HepG2 (cell line): ENCODE measurements around the gene PRMT6. TPM values are rescaled to one million over a fixed set of nuclear protein-coding genes. Genes with fewer than 3 reads are reported as not detected.
"Not testable (repeated sequence)": the region's sequence is repeated elsewhere in the genome, so short reads cannot be mapped to it uniquely, and the experiment has no call there.

Experiments
- ATAC-seq: fragments of 200-7000 bp; cut with Tn5 transposase; 3 replicates; pipeline ENCODE4 v1.9.1; 2020; ENCODE audit warnings: mild to moderate bottlenecking, moderate library complexity
- BruUV-seq: library from RNA; stranded (reverse); fragments of 400-500 nt; replicated peaks from 2 replicates; lab custom pipeline; 2021; lab: Mats Ljungman, UMichigan
- CTCF ChIA-PET: fragments of 300-600 bp; formaldehyde crosslinking; extraction: SDS; loops from one replicate; lab custom pipeline; 2021; ENCODE audit warnings: low total read pairs, inconsistent platforms, low intra/inter-chr PET ratio; lab: Yijun Ruan, JAX
- POLR2A ChIA-PET: fragments of 350-600 bp; sonication (Branson Sonifier 250); formaldehyde crosslinking; loops from one replicate; lab custom pipeline; 2020; ENCODE audit warnings: antibody characterized with exemption, inconsistent platforms; lab: Yijun Ruan, JAX
- DNase-seq: peaks from one replicate; pipeline ENCODE4 v3.0.0-alpha.2; 2015; ENCODE audit warnings: low spot score
- FAIRE-seq: peaks from 3 replicates; lab custom pipeline; 2011; peaks lifted over from hg19 to GRCh38; lab: Jason Lieb, UNC
- H2AFZ ChIP-seq: one replicate; pipeline ENCODE4 v1.6.1; 2011; ENCODE audit warnings: low read length, inconsistent platforms
- H3K27ac ChIP-seq: fragments of 300-600 bp; 3 replicates; pipeline ENCODE4 v1.8.0; 2011; ENCODE audit warnings: mixed run types, mild to moderate bottlenecking, mixed read lengths, low read length, inconsistent platforms; ENCODE audit not compliant: insufficient read depth; ENCODE audit errors: extremely low read length
- H3K27me3 ChIP-seq, 2 experiments: fragments of 200-600 bp in 1 of 2; 2 replicates in 1 of 2; 3 replicates in 1 of 2; pipeline versions ENCODE4 v1.6.0 to v1.8.0; 2011; ENCODE audit warnings: low read length in 2 of 2, mild to moderate bottlenecking in 2 of 2, moderate library complexity in 2 of 2, inconsistent platforms in 1 of 2; ENCODE audit not compliant: insufficient read depth in 2 of 2, control insufficient read depth in 1 of 2
- H3K36me3 ChIP-seq, 2 experiments: fragments of 200-600 bp in 1 of 2; replicated peaks in 1 of 2; 2 replicates in 1 of 2; 3 replicates in 1 of 2; pipeline versions ENCODE4 v1.5.1 to v1.8.0; 2011; ENCODE audit warnings: low read length in 2 of 2, inconsistent platforms in 1 of 2; ENCODE audit not compliant: insufficient read depth in 2 of 2, control insufficient read depth in 1 of 2
- H3K4me1 ChIP-seq: 2 replicates; pipeline ENCODE4 v1.5.1; 2012; ENCODE audit warnings: low read length, inconsistent platforms; ENCODE audit not compliant: insufficient read depth
- H3K4me2 ChIP-seq: 2 replicates; pipeline ENCODE4 v1.6.0; 2011; ENCODE audit warnings: low read depth, low read length, inconsistent platforms
- H3K4me3 ChIP-seq, 3 experiments: fragments of 200-600 bp in 1 of 3; sonication (generic), shearing (Covaris generic) in 1 of 3; replicated peaks in 1 of 3; 2 replicates each; pipeline ENCODE4 v1.5.1; 2011 to 2016; ENCODE audit warnings: low read length in 3 of 3, inconsistent platforms in 2 of 3, low read depth in 2 of 3, mild to moderate bottlenecking in 2 of 3, control low read depth in 1 of 3, mixed read lengths in 1 of 3; ENCODE audit not compliant: insufficient read depth in 1 of 3
- H3K79me2 ChIP-seq: one replicate; pipeline ENCODE4 v1.6.1; 2011; ENCODE audit warnings: low read length, inconsistent platforms; ENCODE audit not compliant: insufficient read depth
- H3K9ac ChIP-seq: 2 replicates; pipeline ENCODE4 v1.6.0; 2011; ENCODE audit warnings: mild to moderate bottlenecking, low read depth, low read length, inconsistent platforms; ENCODE audit not compliant: insufficient read depth
- H3K9me3 ChIP-seq: 2 replicates; pipeline ENCODE4 v1.5.1; 2012; ENCODE audit warnings: mild to moderate bottlenecking, low read length
- H4K20me1 ChIP-seq: 2 replicates; pipeline ENCODE4 v1.6.0; 2011; ENCODE audit warnings: inconsistent platforms, mild to moderate bottlenecking, low read length, moderate library complexity; ENCODE audit not compliant: insufficient read depth
- ATAD3A ChIP-seq: sonication (generic); formaldehyde crosslinking; IDR thresholded peaks from 2 replicates; pipeline ENCODE4 v1.4.0; 2020; ENCODE audit warnings: missing genetic modification reagents
- CEBPB ChIP-seq: IDR thresholded peaks from 2 replicates; pipeline ENCODE4 v1.6.1; 2011; ENCODE audit warnings: low read depth, low read length, improper control_type of control experiment, borderline replicate concordance
- ISL2 ChIP-seq: sonication (generic); formaldehyde crosslinking; IDR thresholded peaks from 2 replicates; pipeline ENCODE4 v1.5.0; 2020; ENCODE audit warnings: missing genetic modification reagents
- MEF2D ChIP-seq: sonication (generic); formaldehyde crosslinking; IDR thresholded peaks from 2 replicates; pipeline ENCODE4 v1.5.1; 2020; ENCODE audit warnings: mild to moderate bottlenecking, missing genetic modification reagents
- SNRNP70 ChIP-seq: fragments of 200-400 bp; formaldehyde crosslinking; IDR thresholded peaks from 2 replicates; pipeline ENCODE4 v1.6.1; 2017; ENCODE audit warnings: mild to moderate bottlenecking, low read depth, low read length, moderate library complexity
- ZNF138 ChIP-seq: sonication (generic); formaldehyde crosslinking; IDR thresholded peaks from 2 replicates; pipeline ENCODE4 v1.5.0; 2020; ENCODE audit warnings: mild to moderate bottlenecking, low read depth, missing genetic modification reagents
- ZNF615 ChIP-seq: sonication (generic); formaldehyde crosslinking; IDR thresholded peaks from 2 replicates; pipeline ENCODE4 v1.5.0; 2020; ENCODE audit warnings: mild to moderate bottlenecking, missing genetic modification reagents, borderline replicate concordance
- WGBS: methylation state at CpG from one replicate; pipeline ENCODE4 v1.1.6; 2017; ENCODE audit warnings: low lambda C conversion rate; 5-methylcytosine and 5-hydroxymethylcytosine counted together
- in situ Hi-C: cut with HindIII; loops from 2 replicates; pipeline ENCODE4 v1.10.0; 2017; ENCODE audit warnings: low pct_unique_long_range_greater_than_20kb; ENCODE audit not compliant: extremely low pct_ligation_motif_present
- intact Hi-C: fragments of 100-400 bp; cut with micrococcal nuclease; formaldehyde crosslinking; loops from one replicate; pipeline ENCODE4 v1.10.0; 2022; ENCODE audit not compliant: unreplicated experiment
- polyA plus RNA-seq, 8 experiments: library from polyadenylated mRNA; depleted of rRNA in 3 of 8; stranded (reverse) in 7 of 8; unstranded in 1 of 8; fragments of >200 nt; fragmentation: Illumina TruSeq in 4 of 8; extraction: Trizol in 4 of 8; gene quantifications; 2 replicates each; pipeline versions ENCODE4 v1.2.1 to v1.2.3, GENCODE V29; 2011 to 2016; ENCODE audit warnings: low read depth in 4 of 8, missing spikeins in 1 of 8, mixed read lengths in 1 of 8; ENCODE audit not compliant: insufficient read depth in 1 of 8
- total RNA-seq, 5 experiments: library from RNA; depleted of rRNA; stranded (reverse); fragments of >200 nt; fragmentation: Illumina TruSeq; extraction: Trizol; gene quantifications; 2 replicates each; pipeline ENCODE4 v1.2.3, GENCODE V29; 2016; ENCODE audit warnings: low read depth in 1 of 5
- TF ChIP-seq, protein P1 (sequence below): sonication (generic); formaldehyde crosslinking; IDR thresholded peaks from 2 replicates; pipeline ENCODE4 v1.4.0; 2020; ENCODE audit warnings: mild to moderate bottlenecking, low read depth, missing genetic modification reagents

PRMT6 gene
- total and polyA plus RNA-seq, 2 of the 13 experiments (the other 11 are each of a cell fraction or from before 2014, with no cell fraction given) = 8.1 to 15.8 TPM

DNA sequence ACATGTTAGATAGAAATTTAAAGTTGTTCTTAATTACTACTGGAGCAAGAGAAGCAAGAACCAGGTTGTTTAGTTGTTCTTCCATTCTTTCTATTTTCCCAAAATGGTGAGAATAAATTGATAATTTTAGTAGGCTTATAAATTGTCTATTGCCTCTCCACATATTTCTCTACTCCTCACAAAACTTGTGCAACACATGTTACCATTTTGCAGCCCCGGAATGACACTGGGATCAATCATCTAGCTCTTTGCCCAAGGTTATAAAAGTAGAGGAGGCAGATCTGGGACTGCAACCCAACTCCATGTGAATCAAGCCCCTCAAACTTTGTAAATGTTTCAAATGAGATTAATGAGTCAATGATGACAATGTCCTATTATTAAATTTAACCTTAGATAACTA, 34.9 kb downstream of the PRMT6 start:
- Histone ChIP-seq H3K4me1 (no peaks in the 10 kb centered on the region), H3K9ac (no peak overlapping the region), H3K4me2 (no peak overlapping the region), H3K4me3 (no peak overlapping the region), H2AFZ (no peak overlapping the region), H3K27ac (no peak overlapping the region), H3K36me3 (no peaks in the 10 kb centered on the region), H4K20me1 (no peaks in the 10 kb centered on the region), H3K79me2 (no peaks in the 10 kb centered on the region), H3K27me3 (no peaks in the 10 kb centered on the region), H3K9me3 (no peaks in the 10 kb centered on the region)
- CTCF ChIA-PET = no interaction called here
- no peak for ATAC-seq
- BruUV-seq = no TSS peak
- intact Hi-C loops = no loop called here
- POLR2A ChIA-PET = no interaction called here
- TF ChIP-seq ZNF138 (no peak), CEBPB (peak; percentile 78)
- WGBS = 16% methylated on average over 1 of the region's 1 CpG
- FAIRE-seq = no peak
- in situ Hi-C loops = no loop called here
- DNase-seq = no peak

DNA sequence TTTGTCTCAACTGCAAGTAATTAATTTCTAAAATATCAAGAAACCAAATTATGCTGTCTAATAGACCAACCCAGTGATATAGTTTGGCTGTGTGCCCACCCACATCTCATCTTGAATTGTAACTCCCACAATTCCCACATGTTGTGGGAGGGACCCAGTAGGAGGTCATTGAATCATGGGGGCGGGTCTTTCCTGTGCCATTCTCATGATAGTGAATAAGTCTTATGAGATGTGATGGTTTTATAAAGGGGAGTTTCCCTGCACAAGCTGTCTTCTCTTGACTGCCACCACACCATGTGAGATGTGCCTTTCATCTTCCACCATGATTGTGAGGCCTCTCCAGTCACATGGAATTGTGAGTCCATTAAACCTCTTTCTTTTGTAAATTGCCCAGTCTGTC, 36.9 kb downstream of the PRMT6 start:
- BruUV-seq, H3K27me3 ChIP-seq: not testable (repeated sequence)
- 0% methylated on average over 1 of the region's 1 CpG for WGBS

DNA sequence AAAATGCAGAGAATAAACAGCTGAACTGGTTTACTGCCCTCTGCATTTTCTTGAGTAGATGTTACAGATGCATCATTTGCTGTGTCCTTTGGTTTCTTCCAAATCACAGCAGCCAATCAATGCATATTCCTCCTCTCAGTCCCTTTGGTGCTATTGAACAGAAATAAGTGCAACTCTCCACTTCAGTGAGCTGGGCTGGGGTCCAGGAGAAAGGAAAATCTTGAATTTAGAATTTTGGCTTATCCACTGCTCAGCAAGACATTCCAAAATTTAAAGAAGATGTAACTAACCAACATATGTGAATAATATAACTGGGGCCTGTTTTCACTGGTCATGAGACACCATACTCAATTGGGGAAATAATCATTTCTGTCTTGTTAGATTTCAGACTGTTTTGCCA, 39.2 kb downstream of the PRMT6 start:
- Histone ChIP-seq H3K9ac (no peak overlapping the region), H2AFZ (no peak overlapping the region), H3K36me3 (no peaks in the 10 kb centered on the region), H3K4me2 (no peak overlapping the region), H3K4me3 (no peak overlapping the region), H3K4me1 (no peaks in the 10 kb centered on the region), H3K27me3 (no peaks in the 10 kb centered on the region), H3K27ac (no peak overlapping the region), H4K20me1 (no peaks in the 10 kb centered on the region), H3K79me2 (no peaks in the 10 kb centered on the region), H3K9me3 (no peaks in the 10 kb centered on the region)
- intact Hi-C loops (no loop called here), in situ Hi-C loops (no loop called here)
- FAIRE-seq = no peak
- CTCF ChIA-PET = no interaction called here
- ATAC-seq = no peak
- POLR2A ChIA-PET = no interaction called here
- BruUV-seq = no TSS peak
- DNase-seq = no peak
- no peak for TF ChIP-seq ISL2 (CRISPR knock-in tag)
- no peak for TF ChIP-seq MEF2D (CRISPR knock-in tag)
- TF ChIP-seq ZNF615 (CRISPR knock-in tag) = no peak
- TF ChIP-seq SNRNP70 = no peak
- TF ChIP-seq, protein P1, sequence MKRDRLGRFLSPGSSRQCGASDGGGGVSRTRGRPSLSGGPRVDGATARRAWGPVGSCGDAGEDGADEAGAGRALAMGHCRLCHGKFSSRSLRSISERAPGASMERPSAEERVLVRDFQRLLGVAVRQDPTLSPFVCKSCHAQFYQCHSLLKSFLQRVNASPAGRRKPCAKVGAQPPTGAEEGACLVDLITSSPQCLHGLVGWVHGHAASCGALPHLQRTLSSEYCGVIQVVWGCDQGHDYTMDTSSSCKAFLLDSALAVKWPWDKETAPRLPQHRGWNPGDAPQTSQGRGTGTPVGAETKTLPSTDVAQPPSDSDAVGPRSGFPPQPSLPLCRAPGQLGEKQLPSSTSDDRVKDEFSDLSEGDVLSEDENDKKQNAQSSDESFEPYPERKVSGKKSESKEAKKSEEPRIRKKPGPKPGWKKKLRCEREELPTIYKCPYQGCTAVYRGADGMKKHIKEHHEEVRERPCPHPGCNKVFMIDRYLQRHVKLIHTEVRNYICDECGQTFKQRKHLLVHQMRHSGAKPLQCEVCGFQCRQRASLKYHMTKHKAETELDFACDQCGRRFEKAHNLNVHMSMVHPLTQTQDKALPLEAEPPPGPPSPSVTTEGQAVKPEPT (CRISPR knock-in tag) = no peak
- no peak for TF ChIP-seq ATAD3A

More for the DNA sequence above, 36.9 kb downstream of the PRMT6 start:
- H3K4me3 ChIP-seq, H3K9me3 ChIP-seq, FAIRE-seq, in situ Hi-C loops, H3K4me1 ChIP-seq, H3K79me2 ChIP-seq, intact Hi-C loops, H4K20me1 ChIP-seq, POLR2A ChIA-PET, H3K9ac ChIP-seq, H3K27ac ChIP-seq, CTCF ChIA-PET, ATAC-seq, H3K36me3 ChIP-seq, H3K4me2 ChIP-seq, DNase-seq, H2AFZ ChIP-seq: not testable (repeated sequence)
